HAP-1 (cell line): ENCODE data around the gene MALAT1.

ENCODE experiments used
- DNase-seq, 2 experiments: peaks; one replicate each; pipeline ENCODE4 v3.0.0-alpha.2; 2016 to 2020; ENCODE audit warnings: low spot score in 2 of 2
- H3K27me3 ChIP-seq: fragments of 250-450 bp; sonication (Bioruptor Pico); 2 replicates; pipeline ENCODE4 v1.5.1; 2020; ENCODE audit warnings: low read depth, mild to moderate bottlenecking, moderate library complexity
- H3K36me3 ChIP-seq: fragments of 250-450 bp; sonication (Bioruptor Pico); replicated peaks from 2 replicates; pipeline ENCODE4 v1.5.1; 2020; ENCODE audit warnings: mild to moderate bottlenecking
- H3K4me1 ChIP-seq: fragments of 250-450 bp; sonication (Bioruptor Pico); 2 replicates; pipeline ENCODE4 v1.5.1; 2020; ENCODE audit warnings: mild to moderate bottlenecking
- H3K4me3 ChIP-seq: fragments of 250-450 bp; sonication (Bioruptor Pico); 2 replicates; pipeline ENCODE4 v1.5.1; 2020; ENCODE audit warnings: mild to moderate bottlenecking, moderate library complexity
- H3K9me3 ChIP-seq: fragments of 250-450 bp; sonication (Bioruptor Pico); 2 replicates; pipeline ENCODE4 v1.5.1; 2020; ENCODE audit warnings: mild to moderate bottlenecking, moderate library complexity
- in situ Hi-C: fragments of 300-500 bp; cut with MboI; formaldehyde crosslinking; loops from 3 replicates; pipeline ENCODE4 v1.14.3; 2020; ENCODE audit warnings: low sequenced_read_pairs, inconsistent platforms, mixed read lengths

The MALAT1 gene

DNA sequence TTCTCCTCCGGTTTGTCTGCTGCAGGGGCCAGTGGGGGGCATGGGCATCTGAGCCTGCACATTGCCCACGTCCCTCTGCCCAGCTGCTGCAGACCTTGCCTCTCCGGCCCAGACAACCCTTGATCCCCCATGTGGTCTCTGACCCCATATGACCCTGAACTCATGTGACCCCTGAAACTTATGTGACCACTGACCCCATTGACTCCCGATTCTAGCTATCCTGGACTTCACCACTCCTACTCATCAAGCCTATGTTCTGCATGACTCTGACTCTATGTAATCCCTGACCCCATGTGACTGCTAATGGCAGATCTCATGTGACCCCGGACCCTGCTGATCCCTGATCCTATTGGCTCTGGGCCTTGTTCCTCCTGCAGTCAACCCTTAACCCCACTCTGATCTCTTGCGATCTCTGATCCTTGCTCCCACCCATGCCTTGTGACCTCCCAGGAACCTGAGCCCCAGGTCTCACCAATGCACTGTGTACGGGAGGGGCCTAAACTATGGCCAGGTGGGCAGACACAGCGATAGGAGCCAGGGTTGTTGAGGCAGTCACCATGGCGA lies 53.6 kb downstream of the MALAT1 start:
- in situ Hi-C loops, result no loop called here
- no peak overlapping the region for H3K4me3 ChIP-seq
- DNase-seq, result no peak
- no peaks in the 10 kb centered on the region for H3K27me3 ChIP-seq
- no peaks in the 10 kb centered on the region for H3K9me3 ChIP-seq
- peaks cover 9% of the 10 kb centered on the region for H3K36me3 ChIP-seq
- peaks cover 9% of the 10 kb centered on the region; the same call in 1 of the 2 replicates for H3K4me1 ChIP-seq

DNA sequence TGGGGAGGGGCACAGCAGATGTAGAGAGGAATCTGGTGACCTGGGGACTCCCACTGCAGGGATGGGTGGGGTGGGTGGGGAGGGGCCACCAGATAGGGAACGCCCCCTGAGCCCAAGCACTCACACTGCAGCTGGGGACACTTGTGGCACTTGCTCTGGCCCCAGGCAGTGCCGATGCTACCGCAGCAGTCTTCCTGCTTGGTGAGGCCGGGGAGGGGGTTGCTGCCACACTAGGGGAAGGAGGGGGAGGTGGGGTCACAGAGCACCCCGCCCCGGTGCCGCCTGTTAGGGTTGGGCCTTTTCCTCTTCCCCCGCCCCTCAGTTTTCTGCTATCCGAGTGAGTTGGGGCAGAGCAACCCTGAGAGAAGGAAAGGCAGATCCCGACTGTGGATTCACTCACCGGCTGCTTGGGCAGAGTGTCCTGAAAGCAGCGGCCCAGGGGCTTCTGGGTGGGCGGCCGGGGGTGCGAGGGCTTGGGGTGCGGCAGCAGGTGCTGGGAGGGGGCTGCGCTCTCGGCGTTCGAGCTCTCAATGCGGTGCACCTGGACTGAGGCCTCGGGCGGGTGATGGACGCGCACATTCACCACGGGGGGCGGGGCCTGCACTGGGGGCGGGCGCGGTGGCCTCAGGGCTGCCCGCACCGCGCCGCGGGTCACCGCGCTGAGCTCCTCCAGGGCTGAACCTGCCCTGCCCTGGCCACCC lies 54.6 kb downstream of the MALAT1 start:
- Histone ChIP-seq H3K9me3 (no peaks in the 10 kb centered on the region), H3K27me3 (no peaks in the 10 kb centered on the region), H3K4me1 (peaks cover 9% of the 10 kb centered on the region; the same call in 1 of the 2 replicates), H3K4me3 (no peak overlapping the region), H3K36me3 (peaks cover 8% of the 10 kb centered on the region)
- in situ Hi-C loops, result no loop called here
- no peak for DNase-seq

DNA sequence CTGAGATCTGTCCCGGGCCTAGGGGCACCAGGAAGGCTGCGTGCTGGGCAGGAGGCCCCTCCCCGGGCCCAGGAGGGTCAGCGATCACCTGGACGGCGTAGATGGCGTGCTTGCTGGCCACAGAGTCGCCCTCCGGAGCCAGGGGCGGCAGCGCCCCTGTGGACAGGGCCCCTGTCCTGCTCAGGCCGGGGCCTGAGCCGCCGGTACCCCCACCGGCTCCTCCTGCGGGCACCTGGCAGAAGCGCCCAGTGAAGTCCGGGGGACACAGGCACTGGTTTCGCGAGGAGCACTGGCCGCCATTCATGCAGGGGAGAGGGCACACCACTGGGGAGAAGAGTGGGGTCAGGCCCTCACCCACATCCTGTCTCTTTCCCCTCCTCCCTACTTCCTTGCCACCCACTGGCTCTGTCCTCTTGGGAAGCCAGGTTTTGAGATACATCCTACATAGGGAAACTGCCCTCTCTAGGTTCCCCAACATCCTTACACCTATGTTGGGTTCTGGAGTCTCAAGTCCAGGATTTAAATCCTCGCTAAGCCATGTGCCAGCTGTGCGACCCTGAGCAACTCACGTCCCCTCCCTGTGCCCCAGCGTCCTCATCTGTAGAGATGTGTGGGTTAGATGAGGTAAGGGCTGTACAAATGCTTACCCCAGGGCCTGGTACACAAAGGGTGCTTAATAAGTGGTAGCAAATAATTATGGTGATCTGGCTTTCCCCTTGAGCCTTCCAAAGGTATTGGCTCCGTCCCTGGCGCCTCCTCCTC lies 55.4 kb downstream of the MALAT1 start:
- Histone ChIP-seq H3K9me3 (no peaks in the 10 kb centered on the region), H3K4me3 (no peak overlapping the region), H3K36me3 (peaks cover 4% of the 10 kb centered on the region), H3K27me3 (no peaks in the 10 kb centered on the region), H3K4me1 (peaks cover 14% of the 10 kb centered on the region)
- DNase-seq, result no peak
- in situ Hi-C loops, result no loop called here

- DNase-seq, result no peak
- in situ Hi-C loops, result no loop called here
- Histone ChIP-seq H3K27me3 (no peaks in the 10 kb centered on the region), H3K4me3 (no peak overlapping the region), H3K9me3 (no peaks in the 10 kb centered on the region), H3K4me1 (peaks cover 14% of the 10 kb centered on the region), H3K36me3 (peaks cover 2% of the 10 kb centered on the region)
These were observed 56.1 kb downstream of the MALAT1 start for GRCh38 chr11:65554842-65555430.

DNA sequence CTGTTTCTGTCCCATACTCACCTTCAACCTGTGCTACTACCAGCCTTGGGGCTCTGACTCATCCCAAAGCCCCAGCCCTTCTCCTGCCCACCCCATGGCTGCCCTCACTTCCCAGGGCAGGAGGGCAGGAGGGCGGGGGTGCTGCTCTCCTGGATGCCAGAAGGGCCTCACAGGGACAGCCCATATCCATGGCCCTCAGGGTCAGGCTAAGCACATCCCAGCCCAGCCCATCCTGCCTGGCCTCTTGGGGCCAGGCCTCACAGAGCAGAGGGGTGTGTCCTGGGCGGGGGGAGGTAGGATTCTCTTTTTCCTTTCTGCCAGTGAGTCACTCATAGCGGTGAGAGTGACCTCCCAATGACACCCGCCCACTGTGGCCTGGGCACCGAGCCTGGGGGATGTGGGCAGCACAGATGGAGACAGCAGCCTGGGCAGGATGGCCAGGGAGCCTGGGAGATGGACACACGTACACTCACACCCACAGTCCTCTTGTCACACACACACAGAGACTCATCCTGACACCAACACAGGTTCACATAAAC lies 56.9 kb downstream of the MALAT1 start:
- Histone ChIP-seq H3K4me3 (no peak overlapping the region), H3K36me3 (no peaks in the 10 kb centered on the region; the same call in none of the 2 replicates), H3K4me1 (peaks cover 17% of the 10 kb centered on the region), H3K9me3 (no peaks in the 10 kb centered on the region), H3K27me3 (no peaks in the 10 kb centered on the region)
- in situ Hi-C loops, result no loop called here
- no peak for DNase-seq
